IMR-90 (cell line): ENCODE data around the gene ELL. TPM values are rescaled to one million over a fixed set of nuclear protein-coding genes. Genes with fewer than 3 reads are reported as not detected.

Source experiments
- ATAC-seq: fragments of 200-7000 bp; cut with Tn5 transposase; 2 replicates; pipeline ENCODE4 v1.9.1; 2020; ENCODE audit warnings: low read depth, mild to moderate bottlenecking, moderate library complexity
- BruUV-seq: library from RNA; stranded (reverse); fragments of 400-500 nt; replicated peaks from 2 replicates; lab custom pipeline; 2021; lab: Mats Ljungman, UMichigan
- CTCF ChIA-PET: fragments of 300-600 bp; formaldehyde crosslinking; extraction: SDS; loops from one replicate; lab custom pipeline; 2021; ENCODE audit warnings: antibody characterized with exemption; lab: Yijun Ruan, JAX
- POLR2A ChIA-PET: fragments of 300-600 bp; sonication (Branson Sonifier 250); formaldehyde crosslinking; loops from one replicate; lab custom pipeline; 2022; ENCODE audit warnings: antibody characterized with exemption; ENCODE audit not compliant: unreplicated experiment; lab: Charles Lee
- DNase-seq: peaks from one replicate; pipeline ENCODE4 v3.0.0; 2013
- H2AFZ ChIP-seq: replicated peaks from 2 replicates; pipeline ENCODE3; 2013; ENCODE audit warnings: low read length, mild to moderate bottlenecking; ENCODE audit not compliant: poor library complexity
- H2AK5ac ChIP-seq: 2 replicates; pipeline ENCODE4 v1.6.1; 2013; ENCODE audit warnings: low read depth, low read length, inconsistent platforms
- H2AK9ac ChIP-seq: replicated peaks from 2 replicates; pipeline ENCODE3; 2013; ENCODE audit warnings: mild to moderate bottlenecking, low read depth, low read length, moderate library complexity; ENCODE audit not compliant: poor library complexity
- H2BK120ac ChIP-seq: 2 replicates; pipeline ENCODE4 v1.6.1; 2013; ENCODE audit warnings: low read depth, low read length, inconsistent platforms
- H2BK15ac ChIP-seq: 3 replicates; pipeline ENCODE4 v1.6.1; 2013; ENCODE audit warnings: low read depth, low read length, inconsistent platforms
- H2BK20ac ChIP-seq: 2 replicates; pipeline ENCODE4 v1.6.1; 2013; ENCODE audit warnings: low read depth, mild to moderate bottlenecking, inconsistent platforms, low read length, moderate library complexity
- H2BK5ac ChIP-seq: 2 replicates; pipeline ENCODE4 v1.6.1; 2013; ENCODE audit warnings: mild to moderate bottlenecking, low read depth, low read length, inconsistent platforms; ENCODE audit not compliant: poor library complexity, severe bottlenecking
- H3K14ac ChIP-seq: replicated peaks from 2 replicates; pipeline ENCODE4 v1.6.1; 2013; ENCODE audit warnings: low read depth, low read length, inconsistent platforms
- H3K18ac ChIP-seq: 2 replicates; pipeline ENCODE4 v1.6.1; 2013; ENCODE audit warnings: low read depth, low read length, control low read depth
- H3K23ac ChIP-seq: 2 replicates; pipeline ENCODE4 v1.6.1; 2013; ENCODE audit warnings: low read depth, low read length, inconsistent platforms
- H3K27ac ChIP-seq: 2 replicates; pipeline ENCODE4 v1.5.1; 2013; ENCODE audit warnings: mild to moderate bottlenecking, control low read depth, low read length; ENCODE audit not compliant: insufficient read depth
- H3K27me3 ChIP-seq: 2 replicates; pipeline ENCODE4 v1.6.1; 2013; ENCODE audit warnings: low read length; ENCODE audit not compliant: control insufficient read depth, insufficient read depth
- H3K36me3 ChIP-seq: 2 replicates; pipeline ENCODE4 v1.6.1; 2013; ENCODE audit warnings: low read length, mixed read lengths; ENCODE audit not compliant: control insufficient read depth, insufficient read depth
- H3K4ac ChIP-seq: 2 replicates; pipeline ENCODE4 v1.6.1; 2013; ENCODE audit warnings: low read depth, low read length, inconsistent platforms
- H3K4me1 ChIP-seq: 2 replicates; pipeline ENCODE4 v1.6.1; 2013; ENCODE audit warnings: low read length, mixed read lengths; ENCODE audit not compliant: control insufficient read depth, insufficient read depth
- H3K4me2 ChIP-seq: 2 replicates; pipeline ENCODE4 v1.6.1; 2013; ENCODE audit warnings: low read depth, mild to moderate bottlenecking, control low read depth, low read length, moderate library complexity
- H3K4me3 ChIP-seq: 2 replicates; pipeline ENCODE4 v1.5.1; 2013; ENCODE audit warnings: low read depth, mild to moderate bottlenecking, control low read depth, low read length, moderate library complexity; ENCODE audit not compliant: insufficient read depth
- H3K56ac ChIP-seq: 2 replicates; pipeline ENCODE4 v1.6.1; 2013; ENCODE audit warnings: low read length, inconsistent platforms; ENCODE audit not compliant: insufficient read depth; ENCODE audit errors: extremely low read depth
- H3K79me1 ChIP-seq, 2 experiments: 2 replicates each; pipeline ENCODE4 v1.6.1; 2013; ENCODE audit warnings: low read length in 2 of 2, inconsistent platforms in 1 of 2, low read depth in 1 of 2
- H3K9ac ChIP-seq: 2 replicates; pipeline ENCODE4 v1.6.1; 2013; ENCODE audit warnings: low read depth, low read length, control low read depth
- H3K9me1 ChIP-seq: 2 replicates; pipeline ENCODE4 v1.6.1; 2013; ENCODE audit warnings: low read length, inconsistent platforms; ENCODE audit not compliant: insufficient read depth
- H3K9me3 ChIP-seq: 2 replicates; pipeline ENCODE4 v1.6.1; 2013; ENCODE audit warnings: low read length; ENCODE audit not compliant: control insufficient read depth, insufficient read depth
- H4K20me1 ChIP-seq: 2 replicates; pipeline ENCODE4 v1.6.1; 2013; ENCODE audit warnings: low read length, inconsistent platforms; ENCODE audit not compliant: insufficient read depth
- H4K5ac ChIP-seq: 2 replicates; pipeline ENCODE4 v1.6.1; 2013; ENCODE audit warnings: mild to moderate bottlenecking, low read depth, low read length, control low read depth
- H4K8ac ChIP-seq, 2 experiments: 2 replicates each; pipeline ENCODE4 v1.6.1; 2013; ENCODE audit warnings: low read depth in 2 of 2, low read length in 2 of 2, control low read depth in 1 of 2, inconsistent platforms in 1 of 2
- H4K91ac ChIP-seq: 2 replicates; pipeline ENCODE4 v1.6.1; 2013; ENCODE audit warnings: low read depth, low read length, inconsistent platforms; ENCODE audit not compliant: insufficient read depth
- BHLHE40 ChIP-seq: fragments of 150-350 bp; IDR thresholded peaks from 2 replicates; pipeline ENCODE4 v1.6.1; 2016; ENCODE audit warnings: mild to moderate bottlenecking, low read depth, low read length
- CEBPB ChIP-seq: IDR thresholded peaks from 2 replicates; pipeline ENCODE4 v1.6.1; 2012; ENCODE audit warnings: low read depth, low read length, improper control_type of control experiment
- FOS ChIP-seq: fragments of 150-350 bp; IDR thresholded peaks from 2 replicates; pipeline ENCODE4 v1.6.1; 2016; ENCODE audit warnings: low read depth, low read length
- MAZ ChIP-seq: IDR thresholded peaks from 2 replicates; pipeline ENCODE4 v1.6.1; 2012; ENCODE audit warnings: low read depth, mild to moderate bottlenecking, low read length, improper control_type of control experiment, moderate library complexity, borderline replicate concordance
- MXI1 ChIP-seq: IDR thresholded peaks from 2 replicates; pipeline ENCODE4 v1.6.1; 2012; ENCODE audit warnings: low read depth, mild to moderate bottlenecking, low read length, moderate library complexity, borderline replicate concordance
- NFE2L2 ChIP-seq: fragments of 150-350 bp; IDR thresholded peaks from 2 replicates; pipeline ENCODE4 v1.6.1; 2016; ENCODE audit warnings: low read depth, mild to moderate bottlenecking, low read length
- POLR2A ChIP-seq: IDR thresholded peaks from 2 replicates; pipeline ENCODE4 v1.6.1; 2012; ENCODE audit warnings: mild to moderate bottlenecking, low read depth, low read length
- WGBS, 2 experiments: methylation state at CpG; one replicate each; pipeline versions ENCODE4 v1.1.5 to v1.1.7; 2013; ENCODE audit warnings: missing lambda C conversion rate in 2 of 2; ENCODE audit not compliant: insufficient read length in 1 of 2; ENCODE audit errors: extremely low coverage in 2 of 2; 5-methylcytosine and 5-hydroxymethylcytosine counted together
- dilution Hi-C: fragments of 300-500 bp; cut with HindIII; formaldehyde crosslinking; loops from one replicate; pipeline ENCODE4 v1.14.3; 2018; ENCODE audit warnings: low sequenced_read_pairs; ENCODE audit not compliant: unreplicated experiment
- in situ Hi-C: fragments of 300-500 bp; cut with MboI; formaldehyde crosslinking; loops from 3 replicates; pipeline ENCODE4 v1.14.3; 2019; ENCODE audit warnings: low sequenced_read_pairs, inconsistent platforms, mixed read lengths
- intact Hi-C: fragments of 100-400 bp; cut with micrococcal nuclease; formaldehyde crosslinking; loops from 2 replicates; pipeline ENCODE4 v1.10.0; 2022
- polyA plus RNA-seq, 3 experiments: library from polyadenylated mRNA; depleted of rRNA; stranded (reverse); fragments of >200 nt; gene quantifications; 2 replicates each; pipeline ENCODE4 v1.2.3, GENCODE V29; 2012; ENCODE audit warnings: low replicate concordance in 1 of 3
- total RNA-seq: library from RNA; depleted of rRNA; stranded (reverse); fragments of >200 nt; gene quantifications from 2 replicates; pipeline ENCODE4 v1.2.3, GENCODE V29; 2012

ELL gene
- total and polyA plus RNA-seq, 2 of the 4 experiments (the other 2 are of a cell fraction), result 6.3 to 13.1 TPM

- Histone ChIP-seq H4K91ac (no peak overlapping the region), H4K8ac (no peak overlapping the region), H3K27ac (peak overlapping the region; percentile 11; the same call in 1 of the 2 replicates), H3K4me3 (no peak overlapping the region), H3K14ac (peak overlapping the region; percentile 68; the same call in 1 of the 2 replicates), H3K79me1 (peaks cover 7 to 83% of the 10 kb centered on the region in 2 experiments; a peak in 3 of 4 replicates), H3K4me1 (peaks cover 19% of the 10 kb centered on the region), H3K27me3 (no peaks in the 10 kb centered on the region), H2AFZ (no peak overlapping the region), H2BK20ac (no peak overlapping the region), H3K56ac (no peak overlapping the region), H3K9me3 (no peaks in the 10 kb centered on the region), H4K5ac (peak overlapping the region; percentile 25; the same call in 1 of the 2 replicates), H3K4me2 (peak overlapping the region; percentile 30; the same call in 1 of the 2 replicates), H2AK5ac (peak overlapping the region; percentile 59), H3K18ac (no peak overlapping the region), H4K20me1 (peaks cover 94% of the 10 kb centered on the region), H2BK120ac (no peak overlapping the region), H3K23ac (peak overlapping the region; percentile 88), H3K4ac (peak overlapping the region; percentile 25; the same call in 1 of the 2 replicates), H3K9ac (no peak overlapping the region), H2BK15ac (peak overlapping the region; percentile 11; the same call in 1 of the 3 replicates), H2AK9ac (peak overlapping the region; percentile 67), H3K9me1 (peaks cover 45% of the 10 kb centered on the region), H2BK5ac (peak overlapping the region; percentile 51), H3K36me3 (no peaks in the 10 kb centered on the region)
- CTCF ChIA-PET, result no interaction called here
- dilution Hi-C loops (no loop called here), in situ Hi-C loops (no loop called here), intact Hi-C loops (no loop called here)
- POLR2A ChIA-PET, result no interaction called here
- DNase-seq, result peak; percentile 67
- no TSS peak for BruUV-seq
- ATAC-seq, result peak; percentile 72
- WGBS, 2 experiments, result 20% methylated on average over 7 of the region's 17 CpGs; no CpG with 5 or more reads in 1 of the 2 experiments
- TF ChIP-seq CEBPB (peak; percentile 91), MXI1 (no peak), POLR2A (0 out of 2 replicates have a peak, but pooled peaks have one; percentile 6), MAZ (peak; percentile 82; the same call in 1 of the 2 replicates), BHLHE40 (peak; percentile 30; the same call in 1 of the 2 replicates), FOS (peak; percentile 37), NFE2L2 (no peak)
Measured at GRCh38 chr19:18514800-18515682, 6.8 kb downstream of the ELL start.
